HepG2 (cell line): ENCODE data around the gene COL2A1. TPM values are rescaled to one million over a fixed set of nuclear protein-coding genes. Genes with fewer than 3 reads are reported as not detected.

Experiments
- ATAC-seq: fragments of 200-7000 bp; cut with Tn5 transposase; 3 replicates; pipeline ENCODE4 v1.9.1; 2020; ENCODE audit warnings: mild to moderate bottlenecking, moderate library complexity
- BruUV-seq: library from RNA; stranded (reverse); fragments of 400-500 nt; replicated peaks from 2 replicates; lab custom pipeline; 2021; lab: Mats Ljungman, UMichigan
- CTCF ChIA-PET: fragments of 300-600 bp; formaldehyde crosslinking; extraction: SDS; loops from one replicate; lab custom pipeline; 2021; ENCODE audit warnings: low total read pairs, inconsistent platforms, low intra/inter-chr PET ratio; lab: Yijun Ruan, JAX
- POLR2A ChIA-PET: fragments of 350-600 bp; sonication (Branson Sonifier 250); formaldehyde crosslinking; loops from one replicate; lab custom pipeline; 2020; ENCODE audit warnings: antibody characterized with exemption, inconsistent platforms; lab: Yijun Ruan, JAX
- DNase-seq: peaks from one replicate; pipeline ENCODE4 v3.0.0-alpha.2; 2015; ENCODE audit warnings: low spot score
- FAIRE-seq: peaks from 3 replicates; lab custom pipeline; 2011; peaks lifted over from hg19 to GRCh38; lab: Jason Lieb, UNC
- H2AFZ ChIP-seq: one replicate; pipeline ENCODE4 v1.6.1; 2011; ENCODE audit warnings: low read length, inconsistent platforms
- H3K27ac ChIP-seq: fragments of 300-600 bp; 3 replicates; pipeline ENCODE4 v1.8.0; 2011; ENCODE audit warnings: mixed run types, mild to moderate bottlenecking, mixed read lengths, low read length, inconsistent platforms; ENCODE audit not compliant: insufficient read depth; ENCODE audit errors: extremely low read length
- H3K27me3 ChIP-seq, 2 experiments: fragments of 200-600 bp in 1 of 2; 2 replicates in 1 of 2; 3 replicates in 1 of 2; pipeline versions ENCODE4 v1.6.0 to v1.8.0; 2011; ENCODE audit warnings: low read length in 2 of 2, mild to moderate bottlenecking in 2 of 2, moderate library complexity in 2 of 2, inconsistent platforms in 1 of 2; ENCODE audit not compliant: insufficient read depth in 2 of 2, control insufficient read depth in 1 of 2
- H3K36me3 ChIP-seq, 2 experiments: fragments of 200-600 bp in 1 of 2; replicated peaks in 1 of 2; 2 replicates in 1 of 2; 3 replicates in 1 of 2; pipeline versions ENCODE4 v1.5.1 to v1.8.0; 2011; ENCODE audit warnings: low read length in 2 of 2, inconsistent platforms in 1 of 2; ENCODE audit not compliant: insufficient read depth in 2 of 2, control insufficient read depth in 1 of 2
- H3K4me1 ChIP-seq: 2 replicates; pipeline ENCODE4 v1.5.1; 2012; ENCODE audit warnings: low read length, inconsistent platforms; ENCODE audit not compliant: insufficient read depth
- H3K4me2 ChIP-seq: 2 replicates; pipeline ENCODE4 v1.6.0; 2011; ENCODE audit warnings: low read depth, low read length, inconsistent platforms
- H3K4me3 ChIP-seq, 3 experiments: fragments of 200-600 bp in 1 of 3; sonication (generic), shearing (Covaris generic) in 1 of 3; replicated peaks in 1 of 3; 2 replicates each; pipeline ENCODE4 v1.5.1; 2011 to 2016; ENCODE audit warnings: low read length in 3 of 3, inconsistent platforms in 2 of 3, low read depth in 2 of 3, mild to moderate bottlenecking in 2 of 3, control low read depth in 1 of 3, mixed read lengths in 1 of 3; ENCODE audit not compliant: insufficient read depth in 1 of 3
- H3K79me2 ChIP-seq: one replicate; pipeline ENCODE4 v1.6.1; 2011; ENCODE audit warnings: low read length, inconsistent platforms; ENCODE audit not compliant: insufficient read depth
- H3K9ac ChIP-seq: 2 replicates; pipeline ENCODE4 v1.6.0; 2011; ENCODE audit warnings: mild to moderate bottlenecking, low read depth, low read length, inconsistent platforms; ENCODE audit not compliant: insufficient read depth
- H3K9me3 ChIP-seq: 2 replicates; pipeline ENCODE4 v1.5.1; 2012; ENCODE audit warnings: mild to moderate bottlenecking, low read length
- H4K20me1 ChIP-seq: 2 replicates; pipeline ENCODE4 v1.6.0; 2011; ENCODE audit warnings: inconsistent platforms, mild to moderate bottlenecking, low read length, moderate library complexity; ENCODE audit not compliant: insufficient read depth
- HIC2 ChIP-seq: sonication (generic); formaldehyde crosslinking; IDR thresholded peaks from 2 replicates; pipeline ENCODE4 v1.9.0; 2022; ENCODE audit warnings: low read depth, missing genetic modification reagents
- HMG20A ChIP-seq: IDR thresholded peaks from 2 replicates; pipeline ENCODE4 v1.6.1; 2016; ENCODE audit warnings: borderline replicate concordance
- HNRNPL ChIP-seq: fragments of 200-400 bp; formaldehyde crosslinking; IDR thresholded peaks from 2 replicates; pipeline ENCODE4 v1.6.1; 2017; ENCODE audit warnings: mild to moderate bottlenecking, low read depth, low read length
- MAFF ChIP-seq: IDR thresholded peaks from 2 replicates; pipeline ENCODE4 v1.6.1; 2011; ENCODE audit warnings: low read depth, low read length, improper control_type of control experiment
- MAFG ChIP-seq: sonication (generic); formaldehyde crosslinking; IDR thresholded peaks from 2 replicates; pipeline ENCODE4 v1.5.1; 2020; ENCODE audit warnings: mild to moderate bottlenecking, missing genetic modification reagents
- MAFK ChIP-seq, 2 experiments: IDR thresholded peaks in 1 of 2; conservative IDR thresholded peaks in 1 of 2; 2 replicates each; pipeline ENCODE4 v1.6.1; 2011; ENCODE audit warnings: improper control_type of control experiment in 2 of 2, low read length in 2 of 2
- ZNF800 ChIP-seq: sonication (generic); formaldehyde crosslinking; IDR thresholded peaks from 2 replicates; pipeline ENCODE4 v1.4.0; 2020; ENCODE audit warnings: missing genetic modification reagents
- WGBS: methylation state at CpG from one replicate; pipeline ENCODE4 v1.1.6; 2017; ENCODE audit warnings: low lambda C conversion rate; 5-methylcytosine and 5-hydroxymethylcytosine counted together
- in situ Hi-C: cut with HindIII; loops from 2 replicates; pipeline ENCODE4 v1.10.0; 2017; ENCODE audit warnings: low pct_unique_long_range_greater_than_20kb; ENCODE audit not compliant: extremely low pct_ligation_motif_present
- intact Hi-C: fragments of 100-400 bp; cut with micrococcal nuclease; formaldehyde crosslinking; loops from one replicate; pipeline ENCODE4 v1.10.0; 2022; ENCODE audit not compliant: unreplicated experiment
- polyA plus RNA-seq, 8 experiments: library from polyadenylated mRNA; depleted of rRNA in 3 of 8; stranded (reverse) in 7 of 8; unstranded in 1 of 8; fragments of >200 nt; fragmentation: Illumina TruSeq in 4 of 8; extraction: Trizol in 4 of 8; gene quantifications; 2 replicates each; pipeline versions ENCODE4 v1.2.1 to v1.2.3, GENCODE V29; 2011 to 2016; ENCODE audit warnings: low read depth in 4 of 8, missing spikeins in 1 of 8, mixed read lengths in 1 of 8; ENCODE audit not compliant: insufficient read depth in 1 of 8
- total RNA-seq, 5 experiments: library from RNA; depleted of rRNA; stranded (reverse); fragments of >200 nt; fragmentation: Illumina TruSeq; extraction: Trizol; gene quantifications; 2 replicates each; pipeline ENCODE4 v1.2.3, GENCODE V29; 2016; ENCODE audit warnings: low read depth in 1 of 5

The COL2A1 gene
- total and polyA plus RNA-seq, 2 of the 13 experiments (the other 11 are each of a cell fraction or from before 2014, with no cell fraction given): 7.4 to 38.3 TPM

- peak; percentile 62 to 69 for TF ChIP-seq MAFK (conservative IDR thresholded peaks at IDR 0.05 in 1 of 2, IDR thresholded peaks at IDR 0.05 in 1 of 2; ENCODE audit: low read length in 2 of 2)
- TF ChIP-seq HIC2: peak; percentile 32; the same call in 1 of the 2 replicates
- no peak for TF ChIP-seq HMG20A (CRISPR knock-in tag)
- 0 out of 2 replicates have a peak, but pooled peaks have one; percentile 47 for TF ChIP-seq HNRNPL
- no peak for TF ChIP-seq ZNF800 (CRISPR knock-in tag)
- TF ChIP-seq MAFG (CRISPR knock-in tag): 0 out of 2 replicates have a peak, but pooled peaks have one; percentile 23
- TF ChIP-seq MAFF: peak; percentile 43; the same call in 1 of the 2 replicates
- ChIA-PET POLR2A (no interaction called here), CTCF (no interaction called here)
- peaks cover 34% of the 10 kb centered on the region for H3K4me1 ChIP-seq
- H3K9me3 ChIP-seq: no peaks in the 10 kb centered on the region
- FAIRE-seq (no peak), DNase-seq (peak; percentile 19), ATAC-seq (peak; percentile 25)
- H3K9ac ChIP-seq: no peak overlapping the region
- 17% methylated on average over 11 of the region's 12 CpGs for whole genome bisulfite sequencing
- in situ Hi-C loops (loop anchor here (10.0 kb wide), 1 partner anchor 221 kb away; no protein-coding TSS in a partner anchor), intact Hi-C loops (loop anchor here (10.0 kb wide), 1 partner anchor 221 kb away; no protein-coding TSS in a partner anchor)
- no peak overlapping the region for H3K27ac ChIP-seq
- no TSS peak for BruUV-seq
- no peaks in the 10 kb centered on the region for H3K79me2 ChIP-seq
- peak overlapping the region; percentile 14; the same call in 1 of the 2 replicates for H3K4me2 ChIP-seq
- H3K4me3 ChIP-seq: no peak overlapping the region
- no peak overlapping the region for H2AFZ ChIP-seq
- H4K20me1 ChIP-seq: no peaks in the 10 kb centered on the region
- H3K36me3 ChIP-seq: no peaks in the 10 kb centered on the region
- H3K27me3 ChIP-seq: peaks cover 1 to 7% of the 10 kb centered on the region in 2 experiments
These were observed 60.5 kb downstream of the COL2A1 start for GRCh38 chr12:47943623-47944340.
